ENCODE results near the gene ARIH2.

ARIH2 gene

GRCh38 chr3:49020330-49021212 lies 101.9 kb downstream of the ARIH2 start:
- DNase-seq (ENCODE audit: low read depth) = no peak

GRCh38 chr3:49021213-49021812 lies 102.7 kb downstream of the ARIH2 start:
- peak; percentile 97 for DNase-seq (ENCODE audit: low read depth)

GRCh38 chr3:49021813-49022687 lies 103.4 kb downstream of the ARIH2 start, which contains the start of gene NDUFAF3:
Gene NDUFAF3, plus strand, starts transcription at chr3:49022121. Its CDS starts 24 bp downstream, at chr3:49022145.
- DNase-seq (ENCODE audit: low read depth) = peak; percentile 84

GRCh38 chr3:49022688-49023171 lies 104.1 kb downstream of the ARIH2 start:
- DNase-seq (ENCODE audit: low read depth) = no peak

GRCh38 chr3:49023775-49024174 lies 105.1 kb downstream of the ARIH2 start:
- no peak for DNase-seq (ENCODE audit: low read depth)

GRCh38 chr3:49024449-49024848 lies 105.8 kb downstream of the ARIH2 start:
- no peak for DNase-seq (ENCODE audit: low read depth)

- no peak for DNase-seq (ENCODE audit: low read depth)
Observed at GRCh38 chr3:49025005-49025792, 106.6 kb downstream of the ARIH2 start.

GRCh38 chr3:49025793-49026520 lies 107.3 kb downstream of the ARIH2 start:
- no peak for DNase-seq (ENCODE audit: low read depth)

GRCh38 chr3:49026536-49026935 lies 107.9 kb downstream of the ARIH2 start:
- DNase-seq (ENCODE audit: low read depth) = no peak

- DNase-seq (ENCODE audit: low read depth) = no peak
Observed at GRCh38 chr3:49027634-49028033, 109.0 kb downstream of the ARIH2 start.

GRCh38 chr3:49028298-49028672 lies 109.6 kb downstream of the ARIH2 start:
- DNase-seq (ENCODE audit: low read depth) = no peak

GRCh38 chr3:49028673-49029562 lies 110.3 kb downstream of the ARIH2 start, which contains the start of gene IMPDH2:
Gene IMPDH2, minus strand, starts transcription at chr3:49029398. Its CDS starts 48 bp downstream, at chr3:49029350.
- peak; percentile 81 for DNase-seq (ENCODE audit: low read depth)

GRCh38 chr3:49029563-49029884 lies 110.9 kb downstream of the ARIH2 start:
- no peak for DNase-seq (ENCODE audit: low read depth)

GRCh38 chr3:49030321-49030720 lies 111.7 kb downstream of the ARIH2 start:
- DNase-seq (ENCODE audit: low read depth) = no peak

- DNase-seq (ENCODE audit: low read depth) = no peak
Observed at GRCh38 chr3:49032646-49033304, 114.1 kb downstream of the ARIH2 start.

- DNase-seq (ENCODE audit: low read depth) = no peak
Observed at GRCh38 chr3:49034650-49035049, 116.0 kb downstream of the ARIH2 start.

GRCh38 chr3:49035281-49035680 lies 116.6 kb downstream of the ARIH2 start:
- DNase-seq (ENCODE audit: low read depth) = no peak
